Dermis blood vessel endothelial cell (primary cell): ENCODE results near the gene KRT75. TPM values are rescaled to one million over a fixed set of nuclear protein-coding genes. Genes with fewer than 3 reads are reported as not detected.
A peak's percentile ranks its signal among the peaks of the same experiment; 100 is the strongest.
"Not testable (repeated sequence)": the region's sequence is repeated elsewhere in the genome, so short reads cannot be mapped to it uniquely, and the experiment has no call there.

ENCODE experiments used
- DNase-seq: peaks from one replicate; pipeline ENCODE4 v3.0.0; 2010
- total RNA-seq: library from RNA; depleted of rRNA; stranded (reverse); fragments of >200 nt; gene quantifications from 2 replicates; pipeline ENCODE4 v1.2.3, GENCODE V29; 2014

KRT75 gene
- total RNA-seq, 1 donor from 2014 or later, result not detected

- peak; percentile 5 for DNase-seq
These were observed 18.1 kb downstream of the KRT75 start for GRCh38 chr12:52415870-52416750.

- no peak for DNase-seq
These were observed 19.2 kb downstream of the KRT75 start for GRCh38 chr12:52414936-52415335.

GRCh38 chr12:52413782-52414345, 20.3 kb downstream of the KRT75 start:
- DNase-seq, result no peak

GRCh38 chr12:52413202-52413601, 21.0 kb downstream of the KRT75 start:
- DNase-seq, result no peak

GRCh38 chr12:52411815-52412214, 22.4 kb downstream of the KRT75 start:
- DNase-seq, result no peak

GRCh38 chr12:52410589-52411248, 23.5 kb downstream of the KRT75 start:
- not testable (repeated sequence) for DNase-seq

GRCh38 chr12:52407918-52408317, 26.3 kb downstream of the KRT75 start:
- no peak for DNase-seq

- no peak for DNase-seq
These were observed 28.2 kb downstream of the KRT75 start, which contains the start of gene KRT82 for GRCh38 chr12:52405922-52406385. KRT82 (minus strand) TSS chr12:52406335; CDS start chr12:52406277, 58 bp downstream.

- no peak for DNase-seq
These were observed 29.2 kb downstream of the KRT75 start for GRCh38 chr12:52404951-52405350.

- no peak for DNase-seq
These were observed 30.6 kb downstream of the KRT75 start for GRCh38 chr12:52403561-52403960.

GRCh38 chr12:52402873-52403540, 31.2 kb downstream of the KRT75 start:
- no peak for DNase-seq

GRCh38 chr12:52402377-52402776, 31.8 kb downstream of the KRT75 start:
- no peak for DNase-seq

- no peak for DNase-seq
These were observed 32.2 kb downstream of the KRT75 start for GRCh38 chr12:52401926-52402325.

GRCh38 chr12:52401526-52401925, 32.6 kb downstream of the KRT75 start:
- DNase-seq, result no peak

GRCh38 chr12:52400906-52401305, 33.3 kb downstream of the KRT75 start:
- DNase-seq, result no peak

- DNase-seq, result no peak
These were observed 34.4 kb downstream of the KRT75 start for GRCh38 chr12:52399756-52400155.

- no peak for DNase-seq
These were observed 36.0 kb downstream of the KRT75 start for GRCh38 chr12:52398176-52398575.

- DNase-seq, result no peak
These were observed 37.5 kb downstream of the KRT75 start for GRCh38 chr12:52396656-52397055.

GRCh38 chr12:52395761-52396434, 38.3 kb downstream of the KRT75 start:
- no peak for DNase-seq

- DNase-seq, result no peak
These were observed 39.2 kb downstream of the KRT75 start for GRCh38 chr12:52394836-52395405.

- DNase-seq, result no peak
These were observed 41.6 kb downstream of the KRT75 start for GRCh38 chr12:52392465-52393007.

GRCh38 chr12:52391618-52392002, 42.6 kb downstream of the KRT75 start:
- peak; percentile 10 for DNase-seq
